Esophagus muscularis mucosa (tissue), 4 donors: ENCODE results near the gene RABGGTA. TPM values are rescaled to one million over a fixed set of nuclear protein-coding genes. Genes with fewer than 3 reads are reported as not detected.
A peak's percentile ranks its signal among the peaks of the same experiment; 100 is the strongest.

Source experiments
- DNase-seq: peaks from one replicate; pipeline ENCODE4 v3.0.0-alpha.2; 2017; ENCODE audit errors: extremely low spot score
- H3K27ac ChIP-seq, 4 donors: fragments of 200-600 bp; sonication (generic); replicated peaks in 1 of 4; 1 replicate in 3 of 4; 2 replicates in 1 of 4; pipeline ENCODE4 v1.5.1; 2016 to 2019; ENCODE audit warnings: mild to moderate bottlenecking in 1 of 4
- H3K27me3 ChIP-seq, 4 donors: fragments of 200-600 bp; sonication (generic); one replicate each; pipeline versions ENCODE4 v1.5.1 to v1.6.0; 2016 to 2019
- H3K36me3 ChIP-seq, 4 donors: fragments of 200-600 bp; sonication (generic); one replicate each; pipeline ENCODE4 v1.5.1; 2016 to 2019
- H3K4me1 ChIP-seq, 4 donors: fragments of 200-600 bp; sonication (generic); one replicate each; pipeline ENCODE4 v1.5.1; 2016 to 2019
- H3K4me3 ChIP-seq, 4 donors: fragments of 200-600 bp; sonication (generic); 1 replicate in 2 of 4; 2 replicates in 2 of 4; pipeline ENCODE4 v1.5.1; 2016 to 2019; ENCODE audit warnings: mild to moderate bottlenecking in 4 of 4, moderate library complexity in 1 of 4
- H3K9me3 ChIP-seq, 4 donors: fragments of 200-600 bp; sonication (generic); 1 replicate in 3 of 4; 2 replicates in 1 of 4; pipeline ENCODE4 v1.5.1; 2016 to 2019
- CTCF ChIP-seq, 3 experiments: fragments of 200-600 bp in 2 of 3; fragments of 450-650 bp in 1 of 3; sonication (generic) in 2 of 3; IDR thresholded peaks; one replicate each; pipeline ENCODE4 v1.5.1; 2017 to 2019; ENCODE audit warnings: antibody characterized with exemption in 3 of 3, mild to moderate bottlenecking in 2 of 3, moderate library complexity in 1 of 3
- EP300 ChIP-seq: sonication (generic); formaldehyde crosslinking; IDR thresholded peaks from one replicate; pipeline ENCODE4 v1.6.1; 2017; ENCODE audit warnings: antibody characterized with exemption
- POLR2A ChIP-seq: fragments of 450-650 bp; IDR thresholded peaks from one replicate; pipeline ENCODE4 v1.6.1; 2017; ENCODE audit warnings: antibody characterized with exemption, moderate library complexity, mild to moderate bottlenecking, low read depth
- POLR2AphosphoS5 ChIP-seq, 2 donors: sonication (generic); formaldehyde crosslinking; IDR thresholded peaks; one replicate each; pipeline ENCODE4 v1.6.1; 2017; ENCODE audit warnings: antibody characterized with exemption in 2 of 2
- WGBS: methylation state at CpG from one replicate; pipeline ENCODE4 v1.1.5; 2018; 5-methylcytosine and 5-hydroxymethylcytosine counted together
- intact Hi-C: fragments of 100-400 bp; cut with DNase I; formaldehyde crosslinking; loops from one replicate; pipeline ENCODE4 v1.15.1; 2023
- total RNA-seq, 4 donors: library from RNA; depleted of rRNA; stranded (reverse); fragments of >200 nt; gene quantifications; one replicate each; pipeline versions ENCODE4 v1.1.0 to v1.2.1, GENCODE V29; 2016

RABGGTA gene
- total RNA-seq, 4 donors from 2014 or later: 14.6 to 27.8 (median 20.3) TPM

GRCh38 chr14:24308342-24309124, 37.1 kb upstream of the RABGGTA start:
- peaks cover 35 to 44% (median 41%) of the 10 kb centered on the region in 4 donors for H3K36me3 ChIP-seq
- peak in 1 of 3 experiments; percentile 10 for TF ChIP-seq CTCF (IDR thresholded peaks at IDR 0.05)
- no peak for TF ChIP-seq POLR2AphosphoS5 (IDR thresholded peaks at IDR 0.05)
- TF ChIP-seq EP300: no peak
- TF ChIP-seq POLR2A: no peak
- H3K4me1 ChIP-seq: peaks cover 26 to 54% (median 43%) of the 10 kb centered on the region in 4 donors
- WGBS: 88% methylated on average over 7 of the region's 7 CpGs
- DNase-seq: no peak
- intact Hi-C loops: no loop called here
- no peaks in the 10 kb centered on the region for H3K9me3 ChIP-seq
- no peak overlapping the region for H3K27ac ChIP-seq
- H3K27me3 ChIP-seq: no peaks in the 10 kb centered on the region
- no peak overlapping the region for H3K4me3 ChIP-seq

- Histone ChIP-seq H3K4me1 (peaks cover 23 to 48% (median 40%) of the 10 kb centered on the region in 4 donors), H3K36me3 (peaks cover 40 to 51% (median 49%) of the 10 kb centered on the region in 4 donors), H3K27me3 (no peaks in the 10 kb centered on the region), H3K9me3 (no peaks in the 10 kb centered on the region), H3K4me3 (no peak within 1 kb of the TSS), H3K27ac (peak within 1 kb of the TSS in 1 of 4 donors; percentile 8)
- TF ChIP-seq POLR2AphosphoS5 (IDR thresholded peaks at IDR 0.05) (peak in 1 of 2 donors; percentile 7), CTCF (IDR thresholded peaks at IDR 0.05) (peak; percentile 78 to 97 (median 79)), EP300 (no peak)
- 58% methylated on average over 6 of the region's 6 CpGs for whole genome bisulfite sequencing
- intact Hi-C loops: no loop called here
- no peak for DNase-seq
Measured at GRCh38 chr14:24307575-24308341, 36.4 kb upstream of the RABGGTA start, which contains the start of gene CIDEB. TSS of gene CIDEB (minus strand) at chr14:24307977. CDS start at chr14:24307858, 119 bp downstream.

GRCh38 chr14:24307156-24307574, 35.8 kb upstream of the RABGGTA start:
- Histone ChIP-seq H3K4me3 (no peak overlapping the region), H3K4me1 (peaks cover 23 to 44% (median 36%) of the 10 kb centered on the region in 4 donors), H3K27ac (no peak overlapping the region), H3K27me3 (no peaks in the 10 kb centered on the region), H3K36me3 (peaks cover 46 to 57% (median 55%) of the 10 kb centered on the region in 4 donors), H3K9me3 (no peaks in the 10 kb centered on the region)
- intact Hi-C loops: no loop called here
- 85% methylated on average over 11 of the region's 11 CpGs for WGBS
- DNase-seq: no peak
- TF ChIP-seq POLR2A (no peak), POLR2AphosphoS5 (IDR thresholded peaks at IDR 0.05) (no peak), EP300 (no peak), CTCF (IDR thresholded peaks at IDR 0.05) (no peak)

- DNase-seq: no peak
- Histone ChIP-seq H3K36me3 (peaks cover 54 to 69% (median 65%) of the 10 kb centered on the region in 4 donors), H3K9me3 (no peaks in the 10 kb centered on the region), H3K27me3 (no peaks in the 10 kb centered on the region), H3K4me1 (peaks cover 14 to 38% (median 27%) of the 10 kb centered on the region in 4 donors), H3K27ac (no peak overlapping the region), H3K4me3 (no peak overlapping the region)
- WGBS: 94% methylated on average over 11 of the region's 11 CpGs
- no peak for TF ChIP-seq POLR2AphosphoS5 (IDR thresholded peaks at IDR 0.05)
- TF ChIP-seq POLR2A: no peak
- no peak for TF ChIP-seq CTCF (IDR thresholded peaks at IDR 0.05)
- no peak for TF ChIP-seq EP300
- intact Hi-C loops: no loop called here
Measured at GRCh38 chr14:24304019-24304387, 32.6 kb upstream of the RABGGTA start.
